ENCODE data around the gene CDH2.

Gene CDH2

GRCh38 chr18:28167835-28168349 lies 9.0 kb downstream of the CDH2 start:
- no peak for DNase-seq

GRCh38 chr18:28164771-28165483 lies 12.0 kb downstream of the CDH2 start:
- no peak for DNase-seq

GRCh38 chr18:28163201-28163775 lies 13.6 kb downstream of the CDH2 start:
- DNase-seq = no peak

- no peak for DNase-seq
These were observed 15.0 kb downstream of the CDH2 start for GRCh38 chr18:28161608-28162599.

GRCh38 chr18:28159055-28159454 lies 17.9 kb downstream of the CDH2 start:
- no peak for DNase-seq

- DNase-seq = no peak
These were observed 18.8 kb downstream of the CDH2 start for GRCh38 chr18:28158083-28158581.

GRCh38 chr18:28153485-28154065 lies 23.4 kb downstream of the CDH2 start:
- DNase-seq = no peak

GRCh38 chr18:28152754-28153153 lies 24.2 kb downstream of the CDH2 start:
- no peak for DNase-seq

DNA sequence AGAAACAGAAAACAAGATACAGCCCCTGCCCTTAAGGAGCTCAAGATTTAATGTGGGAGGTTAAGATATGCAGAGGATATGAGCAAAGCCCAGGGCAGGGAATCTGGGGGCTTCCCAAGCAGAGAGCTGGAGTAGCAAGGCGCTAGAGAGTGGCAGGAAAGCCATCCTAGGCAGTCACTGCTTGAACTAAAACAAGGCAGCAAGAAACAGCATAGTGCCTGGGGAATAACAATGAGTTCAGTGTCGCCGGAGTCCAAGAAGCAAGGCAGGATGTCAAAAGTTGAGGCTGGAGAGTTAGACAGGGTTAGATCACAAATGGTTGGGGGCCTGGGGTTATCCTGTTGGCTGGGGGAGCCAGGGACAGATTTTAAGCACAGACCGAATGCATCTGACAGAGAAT lies 24.6 kb downstream of the CDH2 start:
- no peak for DNase-seq

- DNase-seq = no peak
These were observed 25.5 kb downstream of the CDH2 start for GRCh38 chr18:28151434-28151833.

GRCh38 chr18:28150925-28151324 lies 26.0 kb downstream of the CDH2 start:
- no peak for DNase-seq

DNA sequence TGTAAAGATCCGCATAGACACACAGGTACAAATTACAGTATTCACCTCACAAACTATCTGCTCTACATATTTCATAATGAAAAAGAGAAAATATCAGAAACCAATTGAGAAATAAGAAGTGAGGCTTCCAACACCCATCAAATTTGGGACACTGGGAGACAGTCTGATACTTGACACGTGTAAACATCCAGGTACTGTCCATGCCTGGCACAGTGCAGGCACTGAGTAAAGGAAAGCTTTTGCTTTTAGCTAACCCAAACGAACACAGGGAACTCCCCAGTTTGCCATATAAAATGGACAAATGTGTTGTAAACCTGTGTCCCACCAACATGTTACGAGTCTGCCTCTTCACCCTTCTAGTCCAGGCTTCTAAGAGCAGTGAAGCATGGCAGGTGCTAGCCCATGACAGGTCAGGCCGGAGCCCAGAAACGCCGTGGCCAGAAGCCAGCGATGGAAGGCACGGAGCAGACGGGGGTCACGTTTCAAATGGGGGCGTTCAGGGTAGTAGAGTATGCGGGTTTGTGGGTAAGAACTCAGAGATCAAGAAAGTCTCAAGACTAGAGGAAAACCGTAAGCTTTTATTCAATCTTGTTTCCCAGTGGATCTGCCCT lies 27.0 kb downstream of the CDH2 start:
- DNase-seq = no peak

GRCh38 chr18:28147674-28148171 lies 29.2 kb downstream of the CDH2 start:
- no peak for DNase-seq

DNA sequence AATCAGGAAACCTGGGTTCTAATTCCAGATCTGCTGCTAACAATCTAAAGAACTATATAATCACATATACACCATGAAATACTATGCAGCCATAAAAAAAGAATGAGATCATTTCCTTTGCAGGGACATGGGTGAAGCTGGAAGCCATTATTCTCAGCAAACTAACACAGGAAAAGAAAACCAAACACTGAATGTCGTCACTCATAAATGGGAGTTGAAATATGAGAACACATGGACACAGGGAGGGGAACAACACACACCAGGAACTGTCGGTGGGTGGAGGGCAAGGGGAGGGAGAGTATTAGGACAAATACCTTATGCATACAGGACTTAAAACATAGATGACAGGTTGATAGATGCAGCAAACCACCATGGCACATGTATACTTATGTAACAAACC lies 33.2 kb downstream of the CDH2 start:
- DNase-seq = no peak

DNA sequence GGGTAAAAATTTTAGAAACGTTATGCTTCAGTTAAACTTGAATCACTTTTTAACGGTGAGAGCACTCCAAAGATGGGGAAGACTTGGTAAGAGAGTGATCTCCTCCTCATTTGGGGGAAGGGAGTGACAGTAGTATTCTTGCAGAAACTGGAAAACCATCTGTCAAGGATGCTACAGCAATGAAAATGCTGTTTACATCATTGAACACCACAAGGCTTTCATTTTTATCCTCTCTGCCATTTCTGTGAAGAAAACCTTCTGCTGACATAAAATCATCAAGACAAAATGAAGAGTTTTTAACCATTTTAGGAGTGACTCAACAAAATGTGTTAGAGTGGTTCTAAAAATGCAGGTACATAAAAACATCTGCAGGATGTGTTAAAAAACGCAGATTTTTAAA lies 38.1 kb downstream of the CDH2 start:
- DNase-seq = no peak

DNA sequence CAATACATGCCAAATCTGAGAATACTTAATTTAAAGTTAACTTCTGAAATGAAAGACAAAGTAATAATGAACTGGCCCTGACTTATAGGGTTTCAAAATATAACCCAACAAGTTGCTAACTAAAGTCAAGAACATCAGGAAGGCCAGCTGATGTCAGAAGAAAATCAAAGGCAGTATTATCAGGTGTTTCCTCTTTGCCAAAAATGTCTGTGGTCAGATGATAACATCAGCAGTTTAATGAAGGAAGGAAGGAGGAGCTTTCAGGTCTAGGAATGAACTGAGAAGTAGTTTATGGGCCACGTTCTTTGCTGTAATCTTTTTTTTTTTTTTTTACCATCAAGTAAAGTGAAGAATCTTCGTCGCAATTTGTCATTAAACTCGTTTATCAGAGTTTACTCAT lies 40.9 kb downstream of the CDH2 start:
- no peak for DNase-seq

DNA sequence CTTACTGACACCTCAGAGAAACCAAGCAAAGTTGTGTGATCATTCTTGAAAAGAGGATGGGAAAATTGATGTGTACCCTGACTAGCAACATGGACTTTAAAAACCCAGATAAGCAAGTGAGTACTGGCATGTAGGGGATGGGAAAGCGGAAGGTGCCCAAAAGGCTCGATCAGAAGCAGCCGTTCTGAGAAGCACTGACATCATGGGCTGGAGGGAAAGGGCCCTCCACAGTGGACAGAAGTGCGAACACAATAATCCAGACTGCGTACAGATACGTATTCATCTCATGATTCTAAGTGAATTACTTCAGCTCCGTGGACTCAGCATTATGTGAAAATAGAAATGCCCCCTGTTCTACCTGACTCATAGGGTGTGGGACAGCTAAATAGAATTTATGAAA lies 42.2 kb downstream of the CDH2 start:
- DNase-seq = no peak

GRCh38 chr18:28132084-28132483 lies 44.8 kb downstream of the CDH2 start:
- no peak for DNase-seq

DNA sequence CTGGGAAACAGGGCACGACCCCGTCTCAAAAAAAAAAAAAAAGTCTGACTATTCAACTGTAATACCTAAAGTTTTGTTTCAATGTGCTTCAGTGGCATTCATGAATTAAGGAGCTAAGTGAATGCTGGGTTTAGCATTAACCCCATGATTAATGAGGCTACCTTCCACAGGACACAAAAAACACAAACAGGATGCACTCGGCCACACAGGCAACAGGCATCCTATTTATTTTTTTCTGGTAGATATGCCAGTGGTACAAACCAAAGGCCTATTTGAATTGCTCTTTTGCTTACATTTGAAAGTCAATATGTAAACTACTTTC lies 48.3 kb downstream of the CDH2 start:
- no peak for DNase-seq

- no peak for DNase-seq
These were observed 48.9 kb downstream of the CDH2 start for GRCh38 chr18:28127763-28128658.

DNA sequence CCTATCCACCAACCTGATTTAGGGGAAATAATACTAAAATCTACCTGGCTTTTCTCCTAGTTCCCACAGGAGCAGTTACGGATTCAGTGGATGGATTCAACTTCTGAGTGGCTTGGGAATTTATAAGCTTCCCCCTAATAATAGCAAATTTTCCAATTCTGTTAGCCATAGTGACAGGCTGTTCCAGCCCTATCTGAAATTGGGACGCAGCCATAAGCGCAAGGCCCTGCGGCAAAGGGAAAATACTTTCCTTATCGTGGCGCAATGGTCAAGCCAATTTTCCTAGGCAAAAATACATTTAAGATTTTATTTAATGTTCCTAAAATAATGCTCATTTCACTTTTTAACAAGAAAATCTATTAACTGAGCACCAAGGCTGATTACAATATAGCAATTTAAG lies 49.7 kb downstream of the CDH2 start:
- no peak for DNase-seq

Measured in bone marrow (tissue), 2 donors.